Esophagus muscularis mucosa (tissue), 4 donors: Measurements from ENCODE around the gene CAPZA2. TPM values are rescaled to one million over a fixed set of nuclear protein-coding genes. Genes with fewer than 3 reads are reported as not detected.

Experiments
- DNase-seq: peaks from one replicate; pipeline ENCODE4 v3.0.0-alpha.2; 2017; ENCODE audit errors: extremely low spot score
- H3K27ac ChIP-seq, 4 donors: fragments of 200-600 bp; sonication (generic); replicated peaks in 1 of 4; 1 replicate in 3 of 4; 2 replicates in 1 of 4; pipeline ENCODE4 v1.5.1; 2016 to 2019; ENCODE audit warnings: mild to moderate bottlenecking in 1 of 4
- H3K27me3 ChIP-seq, 4 donors: fragments of 200-600 bp; sonication (generic); one replicate each; pipeline versions ENCODE4 v1.5.1 to v1.6.0; 2016 to 2019
- H3K36me3 ChIP-seq, 4 donors: fragments of 200-600 bp; sonication (generic); one replicate each; pipeline ENCODE4 v1.5.1; 2016 to 2019
- H3K4me1 ChIP-seq, 4 donors: fragments of 200-600 bp; sonication (generic); one replicate each; pipeline ENCODE4 v1.5.1; 2016 to 2019
- H3K4me3 ChIP-seq, 4 donors: fragments of 200-600 bp; sonication (generic); 1 replicate in 2 of 4; 2 replicates in 2 of 4; pipeline ENCODE4 v1.5.1; 2016 to 2019; ENCODE audit warnings: mild to moderate bottlenecking in 4 of 4, moderate library complexity in 1 of 4
- H3K9me3 ChIP-seq, 4 donors: fragments of 200-600 bp; sonication (generic); 1 replicate in 3 of 4; 2 replicates in 1 of 4; pipeline ENCODE4 v1.5.1; 2016 to 2019
- CTCF ChIP-seq, 3 experiments: fragments of 200-600 bp in 2 of 3; fragments of 450-650 bp in 1 of 3; sonication (generic) in 2 of 3; IDR thresholded peaks; one replicate each; pipeline ENCODE4 v1.5.1; 2017 to 2019; ENCODE audit warnings: antibody characterized with exemption in 3 of 3, mild to moderate bottlenecking in 2 of 3, moderate library complexity in 1 of 3
- EP300 ChIP-seq: sonication (generic); formaldehyde crosslinking; IDR thresholded peaks from one replicate; pipeline ENCODE4 v1.6.1; 2017; ENCODE audit warnings: antibody characterized with exemption
- POLR2A ChIP-seq: fragments of 450-650 bp; IDR thresholded peaks from one replicate; pipeline ENCODE4 v1.6.1; 2017; ENCODE audit warnings: antibody characterized with exemption, moderate library complexity, mild to moderate bottlenecking, low read depth
- POLR2AphosphoS5 ChIP-seq, 2 donors: sonication (generic); formaldehyde crosslinking; IDR thresholded peaks; one replicate each; pipeline ENCODE4 v1.6.1; 2017; ENCODE audit warnings: antibody characterized with exemption in 2 of 2
- WGBS: methylation state at CpG from one replicate; pipeline ENCODE4 v1.1.5; 2018; 5-methylcytosine and 5-hydroxymethylcytosine counted together
- intact Hi-C: fragments of 100-400 bp; cut with DNase I; formaldehyde crosslinking; loops from one replicate; pipeline ENCODE4 v1.15.1; 2023
- total RNA-seq, 4 donors: library from RNA; depleted of rRNA; stranded (reverse); fragments of >200 nt; gene quantifications; one replicate each; pipeline versions ENCODE4 v1.1.0 to v1.2.1, GENCODE V29; 2016

The CAPZA2 gene
- total RNA-seq, 4 donors from 2014 or later: 167 to 223 (median 195) TPM

GRCh38 chr7:116824449-116824848 is 37.9 kb upstream of the CAPZA2 start:
- no peaks in the 10 kb centered on the region for H3K36me3 ChIP-seq
- DNase-seq: no peak
- no peaks in the 10 kb centered on the region for H3K9me3 ChIP-seq
- H3K27me3 ChIP-seq: no peaks in the 10 kb centered on the region
- H3K4me1 ChIP-seq: no peaks in the 10 kb centered on the region
- TF ChIP-seq POLR2AphosphoS5 (IDR thresholded peaks at IDR 0.05): no peak
- no peak for TF ChIP-seq CTCF (IDR thresholded peaks at IDR 0.05)
- TF ChIP-seq EP300: no peak
- no peak for TF ChIP-seq POLR2A
- H3K27ac ChIP-seq: no peak overlapping the region
- H3K4me3 ChIP-seq: no peak overlapping the region
- intact Hi-C loops: no loop called here

GRCh38 chr7:116828281-116828680 is 34.1 kb upstream of the CAPZA2 start:
- no peak overlapping the region for H3K27ac ChIP-seq
- 92% methylated on average over 4 of the region's 4 CpGs for WGBS
- no peaks in the 10 kb centered on the region for H3K9me3 ChIP-seq
- TF ChIP-seq CTCF (IDR thresholded peaks at IDR 0.05) (no peak), POLR2AphosphoS5 (IDR thresholded peaks at IDR 0.05) (no peak), POLR2A (no peak), EP300 (no peak)
- no peaks in the 10 kb centered on the region for H3K27me3 ChIP-seq
- intact Hi-C loops: no loop called here
- H3K4me3 ChIP-seq: no peak overlapping the region
- DNase-seq: no peak
- no peaks in the 10 kb centered on the region for H3K36me3 ChIP-seq
- H3K4me1 ChIP-seq: no peaks in the 10 kb centered on the region

GRCh38 chr7:116829041-116829440 is 33.3 kb upstream of the CAPZA2 start:
- no peak overlapping the region for H3K4me3 ChIP-seq
- H3K36me3 ChIP-seq: no peaks in the 10 kb centered on the region
- H3K27me3 ChIP-seq: no peaks in the 10 kb centered on the region
- no peaks in the 10 kb centered on the region for H3K9me3 ChIP-seq
- H3K27ac ChIP-seq: no peak overlapping the region
- H3K4me1 ChIP-seq: no peaks in the 10 kb centered on the region
- intact Hi-C loops: no loop called here
- DNase-seq: no peak
- WGBS: 68% methylated on average over 3 of the region's 3 CpGs
- TF ChIP-seq POLR2AphosphoS5 (IDR thresholded peaks at IDR 0.05) (no peak), CTCF (IDR thresholded peaks at IDR 0.05) (no peak), EP300 (no peak), POLR2A (no peak)

- Histone ChIP-seq H3K36me3 (no peaks in the 10 kb centered on the region), H3K27ac (no peak overlapping the region), H3K4me1 (no peaks in the 10 kb centered on the region), H3K4me3 (no peak overlapping the region), H3K27me3 (no peaks in the 10 kb centered on the region), H3K9me3 (no peaks in the 10 kb centered on the region)
- DNase-seq: no peak
- intact Hi-C loops: no loop called here
- TF ChIP-seq EP300: no peak
- TF ChIP-seq CTCF (IDR thresholded peaks at IDR 0.05): no peak
- TF ChIP-seq POLR2A: no peak
- TF ChIP-seq POLR2AphosphoS5 (IDR thresholded peaks at IDR 0.05): no peak
Observed at GRCh38 chr7:116829493-116829892, 32.9 kb upstream of the CAPZA2 start.

- DNase-seq: no peak
- H3K36me3 ChIP-seq: no peaks in the 10 kb centered on the region
- no peaks in the 10 kb centered on the region for H3K9me3 ChIP-seq
- no peaks in the 10 kb centered on the region for H3K27me3 ChIP-seq
- no peak overlapping the region for H3K4me3 ChIP-seq
- TF ChIP-seq POLR2A (no peak), EP300 (no peak), CTCF (IDR thresholded peaks at IDR 0.05) (no peak), POLR2AphosphoS5 (IDR thresholded peaks at IDR 0.05) (no peak)
- no peak overlapping the region for H3K27ac ChIP-seq
- intact Hi-C loops: no loop called here
- WGBS: 73% methylated on average over 2 of the region's 2 CpGs
- peaks cover 0 to 7% (median 0%) of the 10 kb centered on the region in 4 donors for H3K4me1 ChIP-seq
Observed at GRCh38 chr7:116832692-116833091, 29.7 kb upstream of the CAPZA2 start.
